ENCODE measurements around the gene STT3B.

The STT3B gene

DNA sequence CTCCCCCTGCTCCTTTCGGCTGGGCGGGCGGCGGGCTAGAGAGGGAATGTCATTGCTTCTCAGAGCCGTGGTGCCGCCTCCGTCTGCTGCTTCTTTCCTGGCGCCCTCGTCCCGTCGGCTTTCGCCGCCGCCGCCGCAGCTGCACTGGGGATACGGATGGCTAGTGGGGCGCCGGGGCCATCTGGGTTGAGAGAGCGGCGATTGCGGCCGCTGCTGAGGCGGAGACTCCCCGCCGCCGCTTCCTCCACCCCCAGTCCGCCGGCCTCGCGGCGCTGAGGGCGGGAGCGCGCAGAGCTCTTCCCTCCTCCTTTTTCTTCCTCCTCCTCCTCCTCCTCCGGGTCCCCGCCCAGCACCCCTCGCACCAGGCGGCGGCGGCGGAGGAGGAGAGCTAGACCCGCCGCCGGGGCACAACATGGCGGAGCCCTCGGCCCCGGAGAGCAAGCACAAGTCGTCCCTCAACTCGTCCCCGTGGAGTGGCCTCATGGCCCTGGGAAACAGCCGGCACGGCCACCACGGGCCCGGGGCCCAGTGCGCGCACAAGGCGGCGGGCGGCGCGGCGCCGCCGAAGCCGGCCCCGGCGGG, at the start of gene STT3B:
Gene STT3B (plus strand): TSS at position 339 of the 582 bp plus-strand sequence. CDS start 74 bp downstream, at position 413.
- TF ChIP-seq, protein P1, sequence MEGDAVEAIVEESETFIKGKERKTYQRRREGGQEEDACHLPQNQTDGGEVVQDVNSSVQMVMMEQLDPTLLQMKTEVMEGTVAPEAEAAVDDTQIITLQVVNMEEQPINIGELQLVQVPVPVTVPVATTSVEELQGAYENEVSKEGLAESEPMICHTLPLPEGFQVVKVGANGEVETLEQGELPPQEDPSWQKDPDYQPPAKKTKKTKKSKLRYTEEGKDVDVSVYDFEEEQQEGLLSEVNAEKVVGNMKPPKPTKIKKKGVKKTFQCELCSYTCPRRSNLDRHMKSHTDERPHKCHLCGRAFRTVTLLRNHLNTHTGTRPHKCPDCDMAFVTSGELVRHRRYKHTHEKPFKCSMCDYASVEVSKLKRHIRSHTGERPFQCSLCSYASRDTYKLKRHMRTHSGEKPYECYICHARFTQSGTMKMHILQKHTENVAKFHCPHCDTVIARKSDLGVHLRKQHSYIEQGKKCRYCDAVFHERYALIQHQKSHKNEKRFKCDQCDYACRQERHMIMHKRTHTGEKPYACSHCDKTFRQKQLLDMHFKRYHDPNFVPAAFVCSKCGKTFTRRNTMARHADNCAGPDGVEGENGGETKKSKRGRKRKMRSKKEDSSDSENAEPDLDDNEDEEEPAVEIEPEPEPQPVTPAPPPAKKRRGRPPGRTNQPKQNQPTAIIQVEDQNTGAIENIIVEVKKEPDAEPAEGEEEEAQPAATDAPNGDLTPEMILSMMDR (IDR thresholded peaks at IDR 0.05; ENCODE audit: low read depth, low read length): no peak
- Histone ChIP-seq H3K9me3 (ENCODE audit: severe bottlenecking) (no peaks in the 10 kb centered on the region), H3K27ac (peak within 1 kb of the TSS; percentile 100), H3K27me3 (ENCODE audit: insufficient read depth, low read depth, severe bottlenecking) (no peaks in the 10 kb centered on the region), H3K4me3 (ENCODE audit: low read depth, low read length) (peak within 1 kb of the TSS; percentile 98), H3K36me3 (peaks cover 16% of the 10 kb centered on the region)
- no peak for DNase-seq

- H3K4me3 ChIP-seq (ENCODE audit: low read depth, low read length): no peak overlapping the region
- H3K27me3 ChIP-seq (ENCODE audit: insufficient read depth, low read depth, severe bottlenecking): no peaks in the 10 kb centered on the region
- no peaks in the 10 kb centered on the region for H3K36me3 ChIP-seq
- no peak for DNase-seq
- no peaks in the 10 kb centered on the region for H3K9me3 ChIP-seq (ENCODE audit: severe bottlenecking)
- TF ChIP-seq, protein P1 (IDR thresholded peaks at IDR 0.05; ENCODE audit: low read depth, low read length): no peak
- H3K27ac ChIP-seq: no peak overlapping the region
Observed at GRCh38 chr3:31483776-31484175, 48.9 kb upstream of the STT3B start.

DNA sequence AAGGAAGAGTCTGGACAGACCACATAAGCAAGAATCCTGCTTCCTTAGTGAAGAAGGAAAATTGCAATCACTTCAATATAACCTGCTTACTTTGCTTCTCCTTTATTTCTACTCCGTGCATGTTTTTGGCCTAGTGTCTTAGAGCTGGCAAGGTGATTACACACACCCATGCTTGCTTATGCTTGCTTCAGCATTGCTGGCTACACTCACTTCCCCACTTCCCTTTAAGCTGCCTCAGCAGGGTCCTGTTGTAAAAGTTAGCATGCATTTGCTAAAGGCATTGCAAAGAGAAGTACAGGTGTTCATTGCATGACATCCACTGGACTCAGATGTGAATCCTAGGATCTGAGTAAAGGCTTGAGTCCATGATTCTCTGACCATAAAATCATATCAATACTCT, 47.5 kb upstream of the STT3B start:
- H3K4me3 ChIP-seq (ENCODE audit: low read depth, low read length): no peak overlapping the region
- TF ChIP-seq, protein P1 (IDR thresholded peaks at IDR 0.05; ENCODE audit: low read depth, low read length): no peak
- H3K27me3 ChIP-seq (ENCODE audit: insufficient read depth, low read depth, severe bottlenecking): no peaks in the 10 kb centered on the region
- no peaks in the 10 kb centered on the region for H3K36me3 ChIP-seq
- no peak overlapping the region for H3K27ac ChIP-seq
- no peak for DNase-seq
- no peaks in the 10 kb centered on the region for H3K9me3 ChIP-seq (ENCODE audit: severe bottlenecking)

DNA sequence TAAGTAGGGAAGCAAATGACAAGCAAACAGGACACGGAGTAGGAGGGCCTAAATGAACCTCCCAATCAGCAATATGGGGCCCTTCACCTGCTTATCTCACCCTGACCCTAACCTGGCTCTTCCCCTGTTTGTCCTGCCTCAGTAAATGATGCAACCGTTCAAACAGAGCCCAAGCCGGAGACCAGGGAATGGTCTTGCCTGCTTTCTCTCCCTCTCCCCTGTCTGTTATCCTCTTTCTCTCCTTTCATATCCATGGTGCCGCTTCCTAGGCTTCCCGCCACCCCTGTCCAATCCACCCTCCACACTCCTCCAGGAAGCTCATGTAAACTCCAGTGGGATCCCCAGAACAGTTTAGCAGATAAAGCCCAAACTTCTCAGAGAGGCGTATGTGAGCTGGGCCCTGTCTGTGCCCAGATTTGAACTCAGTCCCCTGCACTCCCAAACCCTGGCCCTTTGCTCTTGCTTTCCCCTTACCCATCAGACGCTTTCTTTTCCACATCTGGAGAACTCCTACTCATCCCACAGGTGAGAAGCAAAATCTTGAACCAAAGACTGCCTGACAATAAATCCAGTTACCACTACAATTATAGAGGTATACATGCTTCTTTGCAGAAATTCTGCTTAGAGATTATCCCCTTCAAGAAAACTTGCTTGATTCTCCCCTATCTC, 45.7 kb upstream of the STT3B start:
- DNase-seq: no peak
- no peak overlapping the region for H3K4me3 ChIP-seq (ENCODE audit: low read depth, low read length)
- no peaks in the 10 kb centered on the region for H3K9me3 ChIP-seq (ENCODE audit: severe bottlenecking)
- H3K27ac ChIP-seq: no peak overlapping the region
- TF ChIP-seq, protein P1 (IDR thresholded peaks at IDR 0.05; ENCODE audit: low read depth, low read length): no peak
- H3K36me3 ChIP-seq: no peaks in the 10 kb centered on the region
- H3K27me3 ChIP-seq (ENCODE audit: insufficient read depth, low read depth, severe bottlenecking): no peaks in the 10 kb centered on the region

DNA sequence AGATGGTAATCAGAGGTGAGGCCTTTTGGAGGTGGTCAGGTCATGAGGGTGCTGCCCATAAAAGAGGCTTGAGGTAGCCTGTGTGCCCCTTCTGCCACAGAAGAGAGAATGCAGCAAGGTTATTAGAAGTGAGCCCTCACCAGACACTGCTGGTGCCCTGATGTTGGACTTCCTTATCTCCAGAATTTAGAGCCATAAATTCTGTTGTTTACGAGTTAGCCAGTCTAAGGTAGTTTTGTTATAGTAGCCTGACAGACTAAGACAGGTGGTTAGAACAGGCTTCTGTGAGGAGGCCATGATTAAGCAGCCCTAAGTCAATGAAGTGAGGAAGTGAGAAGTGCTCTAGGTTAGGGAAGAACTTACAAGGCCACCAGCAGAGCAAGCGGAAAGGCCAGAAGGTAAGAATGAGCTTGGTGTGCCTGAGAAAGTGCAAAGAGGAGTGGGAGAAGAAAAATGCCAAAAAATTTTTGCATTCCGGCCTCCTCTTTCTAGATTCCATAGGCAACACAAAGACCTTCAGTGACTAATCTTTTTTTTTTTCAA, 44.2 kb upstream of the STT3B start:
- TF ChIP-seq, protein P1 (IDR thresholded peaks at IDR 0.05; ENCODE audit: low read depth, low read length): no peak
- Histone ChIP-seq H3K9me3 (ENCODE audit: severe bottlenecking) (peaks cover 3% of the 10 kb centered on the region), H3K27ac (no peak overlapping the region), H3K36me3 (no peaks in the 10 kb centered on the region), H3K4me3 (ENCODE audit: low read depth, low read length) (no peak overlapping the region), H3K27me3 (ENCODE audit: insufficient read depth, low read depth, severe bottlenecking) (no peaks in the 10 kb centered on the region)
- DNase-seq: no peak
